ENCODE measurements around the gene PTPRH. TPM values are rescaled to one million over a fixed set of nuclear protein-coding genes. Genes with fewer than 3 reads are reported as not detected.

PTPRH gene
- total and polyA plus RNA-seq, 9 of the 15 experiments (the other 6 are each of a cell fraction or from before 2014, with no cell fraction given): 0.87 to 34.3 (median 22.7) TPM

- TF ChIP-seq SIN3A (IDR thresholded peaks at IDR 0.05; ENCODE audit: borderline replicate concordance in 2 of 2, control insufficient read depth in 1 of 2, low read depth in 2 of 2, low read length in 2 of 2) (peak in 1 of 2 experiments; percentile 14; a peak in 2 of 4 replicates), TOE1 (IDR thresholded peaks at IDR 0.05; ENCODE audit: borderline replicate concordance) (peak; percentile 91), TOE1 (CRISPR knock-in tag; IDR thresholded peaks at IDR 0.05; ENCODE audit: borderline replicate concordance, low read depth) (no peak), ZNF512 (tag; IDR thresholded peaks at IDR 0.05) (no peak), SMC3 (conservative IDR thresholded peaks at IDR 0.05; ENCODE audit: insufficient read depth, low read depth, low read length) (no peak), XRCC3 (IDR thresholded peaks at IDR 0.05) (no peak), L3MBTL2 (IDR thresholded peaks at IDR 0.05) (peak; percentile 72), YY1 (IDR thresholded peaks at IDR 0.05; ENCODE audit: borderline replicate concordance in 1 of 3, control insufficient read depth in 1 of 3, extremely low read depth in 1 of 3, insufficient read depth in 3 of 3, insufficient read length in 1 of 3, insufficient replicate concordance in 2 of 3, low read depth in 1 of 3, low read length in 2 of 3) (peak in 1 of 3 experiments; percentile 5), PTTG1 (tag; IDR thresholded peaks at IDR 0.05; ENCODE audit: low read depth) (no peak), RB1 (IDR thresholded peaks at IDR 0.05; ENCODE audit: low read depth) (no peak), EHMT2 (IDR thresholded peaks at IDR 0.05) (no peak), ETS1 (conservative IDR thresholded peaks at IDR 0.05; ENCODE audit: control insufficient read depth, low read depth, low read length) (peak; percentile 83), ZNF347 (CRISPR knock-in tag; IDR thresholded peaks at IDR 0.05; ENCODE audit: low read depth) (no peak), TFE3 (CRISPR knock-in tag; IDR thresholded peaks at IDR 0.05) (no peak), ARNT (IDR thresholded peaks at IDR 0.05) (no peak), ZNF12 (CRISPR knock-in tag; IDR thresholded peaks at IDR 0.05) (no peak), DPF2 (IDR thresholded peaks at IDR 0.05) (no peak), MEF2A (IDR thresholded peaks at IDR 0.05; ENCODE audit: control insufficient read depth, low read depth, low read length) (no peak), PPARD (CRISPR knock-in tag; IDR thresholded peaks at IDR 0.05) (no peak), ZNF253 (CRISPR knock-in tag; conservative IDR thresholded peaks at IDR 0.05) (no peak), MLLT1 (IDR thresholded peaks at IDR 0.05) (no peak)
These were observed 30.3 kb downstream of the PTPRH start (continued) for GRCh38 chr19:55178781-55179599.

All from K562 (cell line).